ENCODE measurements around the gene ABI3BP.

- no peak for TF ChIP-seq POLR2A (IDR thresholded peaks at IDR 0.05)
- TF ChIP-seq CTCF (IDR thresholded peaks at IDR 0.05), result no peak
Measured at GRCh38 chr3:100852840-100853239, 140.4 kb downstream of the ABI3BP start.

Measured in Peyer's patch (tissue), 4 donors.